ENCODE measurements around the gene OLFML2A.
"Not testable (repeated sequence)": the region's sequence is repeated elsewhere in the genome, so short reads cannot be mapped to it uniquely, and the experiment has no call there.

The OLFML2A gene

DNA sequence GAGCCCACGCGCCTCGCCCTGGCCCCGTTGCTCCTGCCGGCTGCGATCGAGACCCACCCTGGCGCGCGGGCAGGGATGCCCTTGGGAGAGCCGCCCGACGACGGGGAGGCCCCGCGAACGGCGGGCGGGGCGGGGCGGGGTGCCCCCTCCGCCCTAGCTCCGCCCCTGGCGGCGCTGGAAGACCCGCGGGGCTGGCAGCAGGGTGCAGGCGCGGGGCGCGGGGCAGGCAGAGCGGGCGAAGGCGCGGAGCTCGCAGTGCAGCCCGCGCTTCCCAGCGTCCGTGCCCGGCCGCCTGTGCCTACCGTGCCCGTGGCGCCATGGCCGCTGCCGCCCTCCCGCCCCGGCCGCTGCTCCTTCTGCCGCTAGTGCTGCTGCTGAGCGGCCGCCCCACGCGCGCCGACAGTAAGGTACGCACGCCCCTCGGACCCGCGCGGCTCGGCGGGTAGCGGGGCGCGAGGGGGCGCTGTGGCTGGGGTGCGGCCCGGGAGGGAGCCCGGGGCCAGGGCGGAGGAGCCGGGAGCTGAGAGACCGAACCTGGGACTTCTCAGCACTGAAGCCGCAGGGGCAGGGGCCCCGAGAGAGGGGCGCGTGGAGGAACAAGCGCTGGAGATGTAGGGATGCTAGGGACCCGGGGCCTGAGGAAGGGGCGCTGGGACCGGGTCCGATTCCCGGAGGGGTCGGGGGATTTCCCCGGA, at the start of gene OLFML2A:
Gene OLFML2A (plus strand): TSS at position 180 of the 695 bp plus-strand sequence. CDS start 138 bp downstream, at position 318.
- no peaks in the 10 kb centered on the region for H3K36me3 Mint-ChIP-seq (ENCODE audit: low read depth)
- peak within 1 kb of the TSS; percentile 83 to 94 (median 92) for H3K4me3 Mint-ChIP-seq
- TF ChIP-seq, protein P1, sequence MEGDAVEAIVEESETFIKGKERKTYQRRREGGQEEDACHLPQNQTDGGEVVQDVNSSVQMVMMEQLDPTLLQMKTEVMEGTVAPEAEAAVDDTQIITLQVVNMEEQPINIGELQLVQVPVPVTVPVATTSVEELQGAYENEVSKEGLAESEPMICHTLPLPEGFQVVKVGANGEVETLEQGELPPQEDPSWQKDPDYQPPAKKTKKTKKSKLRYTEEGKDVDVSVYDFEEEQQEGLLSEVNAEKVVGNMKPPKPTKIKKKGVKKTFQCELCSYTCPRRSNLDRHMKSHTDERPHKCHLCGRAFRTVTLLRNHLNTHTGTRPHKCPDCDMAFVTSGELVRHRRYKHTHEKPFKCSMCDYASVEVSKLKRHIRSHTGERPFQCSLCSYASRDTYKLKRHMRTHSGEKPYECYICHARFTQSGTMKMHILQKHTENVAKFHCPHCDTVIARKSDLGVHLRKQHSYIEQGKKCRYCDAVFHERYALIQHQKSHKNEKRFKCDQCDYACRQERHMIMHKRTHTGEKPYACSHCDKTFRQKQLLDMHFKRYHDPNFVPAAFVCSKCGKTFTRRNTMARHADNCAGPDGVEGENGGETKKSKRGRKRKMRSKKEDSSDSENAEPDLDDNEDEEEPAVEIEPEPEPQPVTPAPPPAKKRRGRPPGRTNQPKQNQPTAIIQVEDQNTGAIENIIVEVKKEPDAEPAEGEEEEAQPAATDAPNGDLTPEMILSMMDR (IDR thresholded peaks at IDR 0.05; ENCODE audit: unreplicated experiment in 3 of 3), result peak; percentile 33 to 54 (median 37)
- H3K27me3 Mint-ChIP-seq (ENCODE audit: low read depth), result peaks cover 32% of the 10 kb centered on the region
- H3K9me3 Mint-ChIP-seq, result no peaks in the 10 kb centered on the region
- peak within 1 kb of the TSS; percentile 63 to 79 (median 78) for H3K27ac Mint-ChIP-seq
- peaks cover 56% of the 10 kb centered on the region for H3K4me1 Mint-ChIP-seq

DNA sequence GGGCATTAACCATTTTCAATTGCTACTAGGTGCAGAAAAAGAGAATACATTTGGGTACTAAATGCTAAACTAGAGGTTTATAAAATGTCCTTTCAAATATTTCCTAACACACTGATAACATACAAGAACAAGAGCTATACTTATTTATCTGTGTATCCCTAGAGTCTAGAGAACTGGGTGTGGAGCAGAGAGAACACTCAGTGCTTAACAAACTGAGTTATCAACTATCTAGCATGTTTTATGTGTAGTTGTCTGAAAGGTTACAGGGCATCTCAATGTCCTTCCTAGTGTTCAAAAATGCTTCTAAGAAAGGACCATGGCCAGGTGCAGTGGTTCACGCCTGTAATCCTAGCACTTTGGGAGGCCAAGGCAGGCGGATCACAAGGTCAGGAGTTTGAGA, 46.2 kb upstream of the OLFML2A start:
- H3K4me1 Mint-ChIP-seq, result peaks cover 30% of the 10 kb centered on the region
- H3K36me3 Mint-ChIP-seq (ENCODE audit: low read depth), result peaks cover 38% of the 10 kb centered on the region
- TF ChIP-seq, protein P1 (IDR thresholded peaks at IDR 0.05; ENCODE audit: unreplicated experiment in 3 of 3), result no peak
- H3K9me3 Mint-ChIP-seq, result no peaks in the 10 kb centered on the region
- no peak overlapping the region for H3K4me3 Mint-ChIP-seq
- H3K27ac Mint-ChIP-seq, result no peak overlapping the region
- H3K27me3 Mint-ChIP-seq (ENCODE audit: low read depth), result no peaks in the 10 kb centered on the region

DNA sequence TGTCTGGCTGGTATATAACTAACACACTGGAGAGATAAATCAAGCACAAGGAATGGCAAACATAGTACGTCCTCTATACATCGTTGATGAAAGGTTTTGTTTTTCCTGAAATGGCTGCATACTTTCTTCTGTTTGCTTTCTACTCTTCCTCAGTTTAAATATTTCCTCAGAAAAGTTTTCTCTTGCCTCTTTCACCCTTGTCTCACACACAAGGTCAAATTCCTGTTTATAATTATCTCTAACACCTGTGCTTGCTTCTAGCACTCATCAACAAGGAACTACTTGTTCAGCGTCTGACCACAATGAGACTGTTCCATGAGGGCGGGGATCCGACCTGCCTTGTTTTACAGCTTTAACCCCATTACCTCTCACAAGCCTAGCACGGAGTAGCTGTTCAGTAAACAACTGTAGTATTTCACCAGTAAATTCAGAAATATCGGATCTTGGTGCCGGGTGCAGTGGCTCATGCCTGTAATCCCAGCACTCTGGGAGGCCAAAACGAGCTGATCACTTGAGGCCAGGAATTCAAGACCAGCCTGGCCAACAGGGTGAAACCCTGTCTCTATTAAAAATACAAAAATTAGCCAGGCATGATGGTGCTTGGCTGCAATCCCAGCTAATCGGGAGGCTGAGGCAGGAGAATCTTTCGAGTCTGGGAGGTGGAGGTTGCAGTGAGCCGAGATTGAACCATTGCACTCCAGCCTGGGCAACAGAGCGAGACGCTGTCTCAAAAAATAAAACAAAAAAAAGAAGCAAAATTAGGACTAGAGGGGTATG, 42.8 kb upstream of the OLFML2A start:
- TF ChIP-seq, protein P1 (IDR thresholded peaks at IDR 0.05; ENCODE audit: unreplicated experiment in 3 of 3), result no peak
- H3K4me1 Mint-ChIP-seq, result peaks cover 16% of the 10 kb centered on the region
- H3K27ac Mint-ChIP-seq, result peak overlapping the region; percentile 10 to 81 (median 53)
- H3K9me3 Mint-ChIP-seq, result no peaks in the 10 kb centered on the region
- H3K27me3 Mint-ChIP-seq (ENCODE audit: low read depth), result no peaks in the 10 kb centered on the region
- H3K4me3 Mint-ChIP-seq, result no peak overlapping the region
- H3K36me3 Mint-ChIP-seq (ENCODE audit: low read depth), result peaks cover 35% of the 10 kb centered on the region

DNA sequence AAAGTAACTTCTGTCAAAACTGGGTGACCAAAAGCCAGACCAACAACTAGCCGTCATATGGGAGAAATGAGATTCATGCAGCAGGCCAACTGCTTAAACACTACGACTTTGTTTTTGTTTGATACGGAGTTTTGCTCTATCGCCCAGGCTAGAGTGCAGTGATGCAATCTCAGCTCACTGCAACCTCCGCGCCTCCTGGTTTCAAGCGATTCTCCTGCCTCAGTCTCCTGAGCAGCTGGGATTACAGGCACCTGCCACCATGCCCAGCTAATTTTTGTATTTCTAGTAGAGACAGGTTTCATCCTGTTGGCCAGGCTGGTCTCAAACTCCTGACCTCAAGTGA, 42.2 kb upstream of the OLFML2A start:
- not testable (repeated sequence) for H3K27ac Mint-ChIP-seq; H3K4me3 Mint-ChIP-seq; H3K27me3 Mint-ChIP-seq (ENCODE audit: low read depth); H3K9me3 Mint-ChIP-seq
- H3K36me3 Mint-ChIP-seq (ENCODE audit: low read depth), result peaks cover 35% of the 10 kb centered on the region
- H3K4me1 Mint-ChIP-seq, result peaks cover 16% of the 10 kb centered on the region

DNA sequence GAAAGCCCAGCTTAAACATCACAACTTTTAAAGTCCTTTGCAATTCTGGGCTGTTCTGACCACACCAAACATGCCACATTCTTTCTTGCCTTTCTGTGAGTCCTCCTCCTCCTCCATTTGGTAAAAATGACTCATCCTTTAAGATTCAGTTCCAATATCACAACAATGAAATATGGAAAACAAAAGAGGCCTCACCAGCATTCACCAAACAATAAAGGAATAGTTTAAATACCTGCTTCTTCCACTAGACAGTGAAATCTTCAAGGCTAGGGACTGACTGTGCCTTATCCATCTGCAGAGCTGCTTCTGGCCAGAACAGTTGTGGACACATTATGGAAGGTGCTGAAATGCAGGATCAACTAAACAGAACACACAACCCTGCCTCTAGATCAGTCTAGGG, 41.8 kb upstream of the OLFML2A start:
- Mint-ChIP-seq H3K36me3 (ENCODE audit: low read depth) (peaks cover 38% of the 10 kb centered on the region), H3K4me1 (peaks cover 16% of the 10 kb centered on the region), H3K9me3 (no peaks in the 10 kb centered on the region), H3K4me3 (no peak overlapping the region), H3K27me3 (ENCODE audit: low read depth) (no peaks in the 10 kb centered on the region), H3K27ac (peak overlapping the region in 2 of 3 experiments; percentile 11 to 43)
- TF ChIP-seq, protein P1 (IDR thresholded peaks at IDR 0.05; ENCODE audit: unreplicated experiment in 3 of 3), result no peak

DNA sequence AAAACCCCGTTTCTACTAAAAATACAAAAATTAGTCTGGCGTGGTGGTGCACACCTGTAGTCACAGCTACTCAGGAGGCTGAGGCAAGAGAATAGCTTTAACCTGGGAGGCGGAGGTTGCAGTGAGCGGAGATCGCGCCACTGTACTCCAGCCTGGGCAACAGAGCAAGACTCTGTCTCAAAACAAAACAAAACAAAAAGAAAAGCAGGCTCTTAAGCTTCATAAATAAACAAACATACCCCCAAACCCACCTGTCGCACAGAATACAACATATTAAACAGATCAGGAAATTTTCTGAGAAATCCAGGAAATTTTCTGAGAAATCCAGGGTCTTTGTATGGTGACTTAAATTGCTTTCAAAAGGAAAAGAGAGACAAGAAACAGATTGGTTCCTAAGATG, 38.9 kb upstream of the OLFML2A start:
- not testable (repeated sequence) for H3K27me3 Mint-ChIP-seq (ENCODE audit: low read depth); H3K4me3 Mint-ChIP-seq; H3K27ac Mint-ChIP-seq; H3K9me3 Mint-ChIP-seq
- H3K4me1 Mint-ChIP-seq, result peaks cover 19% of the 10 kb centered on the region
- H3K36me3 Mint-ChIP-seq (ENCODE audit: low read depth), result peaks cover 19% of the 10 kb centered on the region
